K562 (cell line): ENCODE data around the gene GFRA1. TPM values are rescaled to one million over a fixed set of nuclear protein-coding genes. Genes with fewer than 3 reads are reported as not detected.

Experiments
- ATAC-seq: fragments of 200-7000 bp; cut with Tn5 transposase; 3 replicates; pipeline ENCODE4 v1.9.1; 2020; ENCODE audit warnings: moderate library complexity
- BruUV-seq: library from RNA; stranded (reverse); fragments of 400-500 nt; replicated peaks from 2 replicates; lab custom pipeline; 2021; lab: Mats Ljungman, UMichigan
- CTCF ChIA-PET: fragments of 300-600 bp; formaldehyde crosslinking; extraction: SDS; loops from one replicate; lab custom pipeline; 2021; ENCODE audit warnings: low intra/inter-chr PET ratio; lab: Yijun Ruan, JAX
- POLR2A ChIA-PET: fragments of 300-600, 350-650 bp; sonication (Branson Sonifier 250); formaldehyde crosslinking; extraction: SDS; loops from one replicate; lab custom pipeline; 2021; ENCODE audit warnings: antibody characterized with exemption, inconsistent platforms; lab: Yijun Ruan, JAX
- DNase-seq, 4 experiments: peaks; one replicate each; pipeline versions ENCODE4 v3.0.0 to v3.0.0-alpha.2; 2011 to 2018; ENCODE audit warnings: low spot score in 3 of 4, mixed read lengths in 3 of 4; ENCODE audit errors: extremely low read depth in 1 of 4
- FAIRE-seq: peaks from 2 replicates; lab custom pipeline; 2011; peaks lifted over from hg19 to GRCh38; lab: Jason Lieb, UNC
- H2AFZ ChIP-seq: 2 replicates; pipeline ENCODE4 v1.6.0; 2011; ENCODE audit warnings: low read depth, low read length, control low read depth, inconsistent platforms
- H3K27ac ChIP-seq: fragments of 200-600 bp; 3 replicates; pipeline ENCODE4 v1.8.0; 2011; ENCODE audit warnings: low read depth, mild to moderate bottlenecking, control low read depth, inconsistent platforms, low read length, moderate library complexity, mixed read lengths; ENCODE audit errors: extremely low read depth
- H3K27me3 ChIP-seq, 2 experiments: fragments of 300-600 bp in 1 of 2; 2 replicates in 1 of 2; 3 replicates in 1 of 2; pipeline versions ENCODE4 v1.6.0 to v1.8.0; 2011; ENCODE audit warnings: inconsistent platforms in 2 of 2, low read length in 2 of 2, mild to moderate bottlenecking in 1 of 2, mixed read lengths in 1 of 2, moderate library complexity in 1 of 2; ENCODE audit not compliant: control insufficient read depth in 2 of 2, insufficient read depth in 2 of 2
- H3K36me3 ChIP-seq: fragments of 300-600 bp; 3 replicates; pipeline ENCODE4 v1.8.0; 2011; ENCODE audit warnings: mild to moderate bottlenecking, low read length, inconsistent platforms; ENCODE audit not compliant: control insufficient read depth, insufficient read depth
- H3K4me1 ChIP-seq, 2 experiments: fragments of 200-600 bp in 1 of 2; replicated peaks in 1 of 2; 2 replicates in 1 of 2; 3 replicates in 1 of 2; pipeline versions ENCODE4 v1.5.1 to v1.8.0; 2011; ENCODE audit warnings: inconsistent platforms in 2 of 2, low read length in 2 of 2, mild to moderate bottlenecking in 1 of 2, mixed read lengths in 1 of 2, moderate library complexity in 1 of 2; ENCODE audit not compliant: control insufficient read depth in 2 of 2, insufficient read depth in 2 of 2
- H3K4me2 ChIP-seq: 2 replicates; pipeline ENCODE4 v1.6.1; 2011; ENCODE audit warnings: low read length, control low read depth, inconsistent platforms, mixed read lengths; ENCODE audit not compliant: insufficient read depth
- H3K4me3 ChIP-seq: fragments of 200-600 bp; sonication (generic), shearing (Covaris generic); 2 replicates; pipeline ENCODE4 v1.5.1; 2016; ENCODE audit warnings: control low read depth, inconsistent platforms
- H3K79me2 ChIP-seq: fragments of 200-600 bp; 3 replicates; pipeline ENCODE4 v1.8.0; 2011; ENCODE audit warnings: low read length, inconsistent platforms; ENCODE audit not compliant: control insufficient read depth, insufficient read depth
- H3K9ac ChIP-seq, 2 experiments: 2 replicates each; pipeline versions ENCODE4 v1.6.0 to v1.6.1; 2011; ENCODE audit warnings: low read depth in 2 of 2, low read length in 2 of 2, control low read depth in 1 of 2, inconsistent platforms in 1 of 2, mild to moderate bottlenecking in 1 of 2, mixed read lengths in 1 of 2; ENCODE audit not compliant: insufficient read depth in 1 of 2
- H3K9me1 ChIP-seq: one replicate; pipeline ENCODE4 v1.6.0; 2011; ENCODE audit warnings: inconsistent platforms, mild to moderate bottlenecking, low read length, moderate library complexity; ENCODE audit not compliant: control insufficient read depth, insufficient read depth
- H3K9me3 ChIP-seq: replicated peaks from 2 replicates; pipeline ENCODE4 v1.5.1; 2011; ENCODE audit warnings: low read depth, low read length, inconsistent platforms; ENCODE audit not compliant: control insufficient read depth, insufficient read depth
- H4K20me1 ChIP-seq: replicated peaks from 2 replicates; pipeline ENCODE4 v1.6.1; 2011; ENCODE audit warnings: low read length, inconsistent platforms, mixed read lengths; ENCODE audit not compliant: control insufficient read depth, insufficient read depth
- CSDE1 ChIP-seq, 2 experiments: fragments of 450-650 bp; IDR thresholded peaks; 2 replicates each; pipeline ENCODE4 v1.6.1; 2016; ENCODE audit warnings: mild to moderate bottlenecking in 1 of 2
- HOXB6 ChIP-seq: fragments of 250-450 bp; sonication (Bioruptor Pico); IDR thresholded peaks from 2 replicates; pipeline ENCODE4 v1.5.1; 2022; ENCODE audit warnings: mild to moderate bottlenecking, borderline replicate concordance
- MIER1 ChIP-seq: fragments of 450-650 bp; IDR thresholded peaks from 2 replicates; pipeline ENCODE4 v1.6.1; 2016; ENCODE audit warnings: antibody characterized with exemption, mild to moderate bottlenecking, low read depth
- MYBL2 ChIP-seq, 2 experiments: fragments of 450-650 bp in 1 of 2; sonication (generic) in 1 of 2; formaldehyde crosslinking in 1 of 2; IDR thresholded peaks; 2 replicates each; pipeline versions ENCODE4 v1.6.1 to v1.8.1; 2017 to 2022; ENCODE audit warnings: borderline replicate concordance in 1 of 2, inconsistent platforms in 1 of 2, low read depth in 1 of 2, mild to moderate bottlenecking in 1 of 2, missing genetic modification reagents in 1 of 2, moderate library complexity in 1 of 2
- MYC ChIP-seq, 2 experiments: fragments of 250-450 bp in 1 of 2; sonication (Bioruptor Pico) in 1 of 2; IDR thresholded peaks; 2 replicates each; pipeline versions ENCODE4 v1.5.1 to v1.6.1; 2012 to 2021; ENCODE audit warnings: low read depth in 2 of 2, borderline replicate concordance in 1 of 2, improper control_type of control experiment in 1 of 2, low read length in 1 of 2, mild to moderate bottlenecking in 1 of 2, moderate library complexity in 1 of 2
- TAF7 ChIP-seq: fragments of 450-650 bp; IDR thresholded peaks from 2 replicates; pipeline ENCODE4 v1.6.1; 2016; ENCODE audit warnings: missing genetic modification characterization, missing compliant biosample characterization
- ZFP1 ChIP-seq: fragments of 450-650 bp; formaldehyde crosslinking; IDR thresholded peaks from 2 replicates; pipeline ENCODE4 v1.4.0; 2020; ENCODE audit warnings: mild to moderate bottlenecking, mixed read lengths
- WGBS: fragments of 100-300 bp; shearing (Covaris generic); methylation state at CpG from one replicate; pipeline ENCODE4 v1.1.6; 2016; ENCODE audit warnings: low coverage, mixed read lengths; ENCODE audit not compliant: insufficient coverage; ENCODE audit errors: missing lambda C conversion rate; 5-methylcytosine and 5-hydroxymethylcytosine counted together
- in situ Hi-C: fragments of 300-500 bp; cut with MboI; formaldehyde crosslinking; loops from 4 replicates; pipeline ENCODE4 v1.15.0; 2018; ENCODE audit warnings: inconsistent platforms, mixed read lengths
- intact Hi-C: fragments of 100-400 bp; cut with micrococcal nuclease; formaldehyde crosslinking; loops from 2 replicates; pipeline ENCODE4 v1.14.2; 2022
- polyA plus RNA-seq, 8 experiments: library from polyadenylated mRNA; depleted of rRNA in 4 of 8; stranded (reverse) in 5 of 8; unstranded in 3 of 8; fragments of >200 nt; fragmentation: Nextera tagmentation in 2 of 8; fragmentation: Illumina TruSeq in 1 of 8; extraction: Ambion mirVana in 2 of 8; extraction: Trizol in 1 of 8; gene quantifications; 2 replicates each; pipeline versions ENCODE4 v1.2.1 to v1.2.3, GENCODE V29; 2011 to 2014; ENCODE audit warnings: inconsistent platforms in 1 of 8, missing spikeins in 1 of 8
- total RNA-seq, 7 experiments: library from RNA; depleted of rRNA in 6 of 7; stranded (reverse); fragments of >200 nt in 6 of 7; fragmentation: Illumina TruSeq in 2 of 7; extraction: Trizol in 2 of 7; gene quantifications; 2 replicates each; pipeline versions ENCODE4 v1.2.1 to v1.2.3, GENCODE V29; 2011 to 2021; ENCODE audit warnings: low replicate concordance in 1 of 7

The GFRA1 gene
- total and polyA plus RNA-seq, 9 of the 15 experiments (the other 6 are each of a cell fraction or from before 2014, with no cell fraction given) = 0.04 TPM; not detected in 8

DNA sequence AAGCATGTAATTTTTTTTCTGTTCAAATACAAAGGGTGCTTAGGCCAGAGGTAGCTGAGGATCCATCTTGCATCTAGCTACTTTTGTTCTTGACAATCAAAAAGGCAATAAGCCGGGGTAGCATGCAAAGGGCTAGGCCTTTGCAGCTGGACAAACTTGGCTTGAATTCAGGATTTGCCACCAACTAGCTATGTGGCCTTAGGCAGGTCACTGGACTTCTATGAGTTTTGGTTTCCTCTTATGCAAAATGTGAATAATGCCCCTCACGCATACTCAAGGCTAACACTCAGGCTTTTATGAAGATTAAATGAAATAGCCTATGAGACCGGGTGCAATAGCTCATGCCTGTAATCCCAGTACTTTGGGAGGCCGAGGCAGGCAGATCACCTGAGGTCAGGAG is 19.3 kb downstream of the GFRA1 start:
- Histone ChIP-seq H3K4me3 (no peak overlapping the region), H3K4me1 (no peaks in the 10 kb centered on the region), H3K79me2 (no peaks in the 10 kb centered on the region), H4K20me1 (no peaks in the 10 kb centered on the region), H3K9ac (no peak overlapping the region), H3K4me2 (no peak overlapping the region), H2AFZ (no peak overlapping the region), H3K27ac (no peak overlapping the region), H3K36me3 (no peaks in the 10 kb centered on the region), H3K27me3 (no peaks in the 10 kb centered on the region), H3K9me1 (no peaks in the 10 kb centered on the region), H3K9me3 (no peaks in the 10 kb centered on the region)
- intact Hi-C loops = no loop called here
- DNase-seq (no peak), ATAC-seq (no peak), FAIRE-seq (no peak)
- TF ChIP-seq HOXB6 (no peak), MIER1 (no peak), ZFP1 (CRISPR knock-in tag) (no peak), TAF7 (tag) (no peak)
- in situ Hi-C loops = no loop called here
- ChIA-PET POLR2A (no interaction called here), CTCF (no interaction called here)
- WGBS = 0% methylated on average over 4 of the region's 4 CpGs
- BruUV-seq = no TSS peak

DNA sequence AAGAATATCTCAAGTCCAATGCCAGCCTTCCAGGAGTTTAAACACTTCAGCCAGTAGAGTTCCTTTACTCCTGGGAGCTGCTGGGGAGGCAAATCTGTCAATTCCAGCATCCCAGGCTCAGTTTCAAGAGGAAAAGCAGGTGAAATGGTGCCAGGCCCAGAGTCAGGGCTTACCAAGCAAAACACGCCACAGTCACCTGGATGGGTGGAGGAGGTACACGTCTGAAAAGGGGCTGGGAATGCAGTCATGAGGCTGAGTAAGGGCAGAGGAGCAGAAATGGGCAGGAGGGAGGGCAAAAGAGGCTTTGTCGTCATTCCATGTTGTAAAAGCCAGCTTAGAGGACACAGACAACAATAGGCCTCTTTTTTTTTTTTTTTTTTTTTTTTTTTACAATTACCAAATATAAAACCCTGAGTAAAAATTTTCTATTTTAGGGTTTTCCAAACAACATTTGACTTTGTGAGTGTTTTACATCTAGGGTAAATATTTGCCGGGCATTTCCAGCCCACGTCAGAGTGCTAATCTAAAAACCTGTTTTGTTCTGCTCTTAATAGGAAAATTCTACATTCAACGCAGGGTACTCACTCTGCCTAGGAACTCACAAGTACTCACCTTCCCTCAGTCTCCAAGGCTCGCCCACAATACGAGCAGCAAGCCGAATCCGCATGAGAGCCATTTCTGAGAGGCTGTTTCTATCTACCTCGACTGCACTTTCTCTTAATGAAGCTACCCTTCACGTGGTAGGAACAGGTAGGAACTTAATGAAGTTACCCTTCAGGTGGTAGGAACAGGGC is 21.2 kb downstream of the GFRA1 start:
- BruUV-seq = no TSS peak
- Histone ChIP-seq H2AFZ (no peak overlapping the region), H3K79me2 (no peaks in the 10 kb centered on the region), H4K20me1 (no peaks in the 10 kb centered on the region), H3K4me3 (no peak overlapping the region), H3K27ac (no peak overlapping the region), H3K4me2 (no peak overlapping the region), H3K36me3 (no peaks in the 10 kb centered on the region), H3K4me1 (no peaks in the 10 kb centered on the region), H3K9ac (no peak overlapping the region), H3K9me1 (no peaks in the 10 kb centered on the region), H3K9me3 (no peaks in the 10 kb centered on the region), H3K27me3 (no peaks in the 10 kb centered on the region)
- ChIA-PET POLR2A (no interaction called here), CTCF (no interaction called here)
- intact Hi-C loops = no loop called here
- no peak for DNase-seq
- no peak for TF ChIP-seq MYC (IDR thresholded peaks at IDR 0.05; ENCODE audit: low read depth, low read length)
- TF ChIP-seq MYC (CRISPR knock-in tag; IDR thresholded peaks at IDR 0.05; ENCODE audit: borderline replicate concordance, low read depth) = no peak
- TF ChIP-seq MYBL2 (IDR thresholded peaks at IDR 0.05; ENCODE audit: low read depth) = no peak
- no peak for TF ChIP-seq MYBL2 (CRISPR knock-in tag; IDR thresholded peaks at IDR 0.05; ENCODE audit: borderline replicate concordance)
- no peak for TF ChIP-seq CSDE1 (IDR thresholded peaks at IDR 0.05)
- WGBS = 0% methylated on average over 8 of the region's 12 CpGs
- in situ Hi-C loops = no loop called here
- FAIRE-seq = no peak
- no peak for ATAC-seq
